ENCODE data around the gene TRAPPC2L.

The TRAPPC2L gene

GRCh38 chr16:88825146-88825545 is 31.8 kb upstream of the TRAPPC2L start:
- no peak for TF ChIP-seq CTCF (IDR thresholded peaks at IDR 0.05; ENCODE audit: control extremely low read depth, extremely low read depth, low read depth, missing control alignments)
- DNase-seq (ENCODE audit: extremely low spot score): no peak
- CTCF ChIA-PET: no interaction called here
- POLR2A ChIA-PET: no interaction called here

GRCh38 chr16:88826070-88826840 is 30.7 kb upstream of the TRAPPC2L start:
- POLR2A ChIA-PET: no interaction called here
- CTCF ChIA-PET: interaction anchor here (0.9 kb wide), 1 partner anchor 81 kb away, joined by 4 read pairs; no protein-coding TSS in a partner anchor

GRCh38 chr16:88827727-88828126 is 29.2 kb upstream of the TRAPPC2L start:
- ChIA-PET CTCF (interaction anchor here (1.0 kb wide), 1 partner anchor 24 kb away, joined by 3 read pairs; no protein-coding TSS in a partner anchor), POLR2A (no interaction called here)
- TF ChIP-seq CTCF (IDR thresholded peaks at IDR 0.05; ENCODE audit: control extremely low read depth, extremely low read depth, low read depth, missing control alignments): no peak

More at GRCh38 chr16:88826070-88826840, 30.7 kb upstream of the TRAPPC2L start:
- no peak for DNase-seq (ENCODE audit: extremely low spot score)
- no peak for TF ChIP-seq CTCF (IDR thresholded peaks at IDR 0.05; ENCODE audit: control extremely low read depth, extremely low read depth, low read depth, missing control alignments)

GRCh38 chr16:88828711-88829110 is 28.2 kb upstream of the TRAPPC2L start:
- POLR2A ChIA-PET: no interaction called here

More at GRCh38 chr16:88827727-88828126, 29.2 kb upstream of the TRAPPC2L start:
- DNase-seq (ENCODE audit: extremely low spot score): no peak

GRCh38 chr16:88830258-88830657 is 26.7 kb upstream of the TRAPPC2L start:
- TF ChIP-seq CTCF (IDR thresholded peaks at IDR 0.05; ENCODE audit: control extremely low read depth, extremely low read depth, low read depth, missing control alignments): no peak
- DNase-seq (ENCODE audit: extremely low spot score): no peak
- ChIA-PET CTCF (interaction anchor here (1.6 kb wide), 1 partner anchor 14 kb away, joined by 3 read pairs; no protein-coding TSS in a partner anchor), POLR2A (no interaction called here)

More at GRCh38 chr16:88828711-88829110, 28.2 kb upstream of the TRAPPC2L start:
- no peak for DNase-seq (ENCODE audit: extremely low spot score)
- CTCF ChIA-PET: no interaction called here
- no peak for TF ChIP-seq CTCF (IDR thresholded peaks at IDR 0.05; ENCODE audit: control extremely low read depth, extremely low read depth, low read depth, missing control alignments)

GRCh38 chr16:88830783-88831182 is 26.1 kb upstream of the TRAPPC2L start:
- ChIA-PET CTCF (interaction anchor here (1.6 kb wide), 1 partner anchor 14 kb away, joined by 3 read pairs; no protein-coding TSS in a partner anchor), POLR2A (no interaction called here)
- no peak for TF ChIP-seq CTCF (IDR thresholded peaks at IDR 0.05; ENCODE audit: control extremely low read depth, extremely low read depth, low read depth, missing control alignments)
- no peak for DNase-seq (ENCODE audit: extremely low spot score)

All from GM10248 (cell line).